HG02852 (cell line): ENCODE data around the gene NCKAP5.
"Not testable (repeated sequence)": the region's sequence is repeated elsewhere in the genome, so short reads cannot be mapped to it uniquely, and the experiment has no call there.

ENCODE experiments used
- ATAC-seq: cut with Tn5 transposase; IDR thresholded peaks from one replicate; pipeline ENCODE4 v1.9.1; 2021; ENCODE audit warnings: mild to moderate bottlenecking, moderate library complexity; ENCODE audit not compliant: unreplicated experiment

Gene NCKAP5

DNA sequence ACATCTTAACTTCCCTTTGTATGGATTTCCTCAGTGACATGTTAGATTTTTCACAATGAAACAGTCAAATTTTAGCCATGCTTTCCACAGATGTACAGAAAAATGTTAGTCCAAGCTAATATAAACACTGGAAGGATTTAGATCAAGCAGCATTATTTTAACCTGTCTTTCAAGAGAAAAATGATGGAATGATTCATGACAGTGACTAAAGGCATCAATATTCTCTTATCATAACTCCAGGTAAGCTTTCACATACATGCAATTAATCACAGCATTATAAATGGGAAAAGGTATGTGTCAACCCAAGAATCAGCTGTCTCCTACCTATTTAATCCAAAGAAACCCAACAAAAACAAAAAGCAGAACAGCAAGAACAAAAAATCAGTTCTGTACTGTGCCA, 92.7 kb downstream of the NCKAP5 start:
- no peak for ATAC-seq

DNA sequence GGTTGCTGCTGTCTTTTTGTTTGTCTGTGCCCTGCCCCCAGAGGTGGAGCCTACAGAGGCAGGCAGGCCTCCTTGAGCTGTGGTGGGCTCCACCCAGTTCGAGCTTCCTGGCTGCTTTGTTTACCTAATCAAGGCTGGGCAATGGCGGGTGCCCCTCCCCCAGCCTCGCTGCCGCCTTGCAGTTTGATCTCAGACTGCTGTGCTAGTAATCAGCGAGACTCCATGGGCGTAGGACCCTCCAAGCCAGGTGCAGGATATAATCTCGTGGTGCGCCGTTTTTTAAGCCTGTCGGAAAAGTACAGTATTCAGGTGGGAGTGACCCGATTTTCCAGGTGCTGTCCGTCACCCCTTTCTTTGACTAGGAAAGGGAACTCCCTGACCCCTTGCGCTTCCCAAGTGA, 97.8 kb downstream of the NCKAP5 start:
- ATAC-seq = not testable (repeated sequence)

DNA sequence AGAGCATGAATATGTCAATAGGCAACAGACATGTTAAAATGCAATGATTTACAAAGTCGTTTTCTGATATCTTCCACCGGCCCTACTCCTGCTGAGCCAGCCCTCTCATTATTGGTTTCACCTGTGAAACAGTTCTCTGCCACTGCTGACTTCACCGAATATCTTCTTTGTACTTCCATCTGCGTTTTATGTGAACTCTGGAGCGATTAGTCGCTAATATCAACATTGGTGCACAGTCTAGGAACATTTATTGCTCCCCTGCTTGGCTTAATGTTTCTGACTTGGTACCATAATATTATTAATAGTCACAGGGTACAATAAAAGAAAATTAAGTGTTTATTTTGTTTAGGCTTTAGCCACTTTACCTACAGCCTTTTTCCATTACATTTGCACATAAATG, 105.5 kb downstream of the NCKAP5 start:
- ATAC-seq = no peak

DNA sequence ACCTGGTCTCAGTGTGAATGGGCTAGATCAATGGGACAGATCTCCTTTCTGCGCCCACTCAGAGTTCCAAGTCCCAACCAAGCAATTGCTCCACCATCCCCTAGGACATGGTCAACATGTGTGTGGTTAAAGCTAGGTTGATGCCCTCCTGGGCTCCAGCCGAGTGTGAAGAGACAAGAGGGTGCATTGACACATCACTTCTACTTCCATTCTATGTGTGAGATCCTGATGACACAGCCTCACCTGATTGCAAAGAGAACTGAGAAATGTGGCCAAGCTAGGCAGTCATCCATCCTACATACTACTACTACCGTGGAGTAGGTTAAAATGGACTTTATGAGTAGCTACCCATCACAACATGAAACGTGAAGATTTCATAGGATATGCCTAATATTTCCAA, 106.8 kb downstream of the NCKAP5 start:
- no peak for ATAC-seq

DNA sequence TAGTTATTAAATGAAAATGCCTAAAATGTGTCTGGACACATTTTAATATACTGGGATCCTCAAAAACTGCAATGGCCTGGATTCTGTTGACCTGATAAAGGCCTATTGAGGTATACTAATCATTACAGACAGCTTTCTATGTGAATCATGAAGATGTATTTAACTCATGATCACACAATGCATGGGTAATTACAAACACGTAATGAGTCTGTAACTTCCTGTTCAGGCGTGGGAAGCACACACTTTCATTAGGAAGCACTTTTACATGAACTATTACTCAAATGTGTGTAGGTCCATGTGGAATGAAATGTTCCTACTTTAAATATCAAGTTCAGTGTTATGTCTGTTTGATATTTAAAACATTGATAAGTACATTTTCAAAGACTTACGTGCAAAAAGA, 108.7 kb downstream of the NCKAP5 start:
- ATAC-seq = no peak

DNA sequence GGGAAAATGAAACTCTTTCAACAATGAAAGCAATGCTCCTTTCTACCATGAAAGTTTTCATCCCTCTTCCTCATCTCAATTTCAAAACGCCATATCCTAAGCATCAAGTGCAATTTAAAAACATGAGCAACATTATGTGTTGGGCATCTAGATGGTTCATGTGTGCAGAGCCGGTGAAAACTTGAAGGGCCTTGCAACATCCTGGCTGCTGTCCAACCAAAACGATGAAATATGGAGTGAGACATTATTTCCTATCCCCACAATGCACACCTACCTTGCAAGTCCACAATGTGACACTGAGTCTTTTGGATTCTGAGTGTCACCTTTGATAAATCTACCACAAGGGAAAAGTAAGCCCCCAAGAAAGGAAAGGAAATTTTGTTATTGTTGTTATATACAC, 110.0 kb downstream of the NCKAP5 start:
- no peak for ATAC-seq

DNA sequence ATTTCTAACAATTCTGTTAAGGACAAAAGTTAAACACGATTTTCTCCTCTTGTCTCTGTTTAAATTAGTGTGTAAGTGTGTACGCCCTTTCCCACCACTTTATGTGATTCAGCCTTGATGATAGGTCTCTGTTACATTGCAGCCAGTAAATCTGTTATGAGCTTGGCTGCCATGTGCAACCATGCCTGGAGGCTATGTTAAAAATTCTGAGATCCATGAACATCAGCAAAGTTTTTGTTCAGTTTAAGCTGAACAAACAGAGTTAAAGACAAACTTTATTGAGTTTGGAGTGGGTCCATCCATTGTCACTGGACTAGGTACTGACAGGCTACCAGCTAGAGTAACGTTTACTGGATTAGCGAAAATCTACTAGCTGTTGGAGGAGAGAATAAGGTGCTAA, 110.4 kb downstream of the NCKAP5 start:
- ATAC-seq = no peak

- no peak for ATAC-seq
These were observed 111.3 kb downstream of the NCKAP5 start for GRCh38 chr2:133456971-133457370.

- no peak for ATAC-seq
These were observed 112.1 kb downstream of the NCKAP5 start for GRCh38 chr2:133456156-133456555.

GRCh38 chr2:133453032-133453431, 115.2 kb downstream of the NCKAP5 start:
- ATAC-seq = no peak

DNA sequence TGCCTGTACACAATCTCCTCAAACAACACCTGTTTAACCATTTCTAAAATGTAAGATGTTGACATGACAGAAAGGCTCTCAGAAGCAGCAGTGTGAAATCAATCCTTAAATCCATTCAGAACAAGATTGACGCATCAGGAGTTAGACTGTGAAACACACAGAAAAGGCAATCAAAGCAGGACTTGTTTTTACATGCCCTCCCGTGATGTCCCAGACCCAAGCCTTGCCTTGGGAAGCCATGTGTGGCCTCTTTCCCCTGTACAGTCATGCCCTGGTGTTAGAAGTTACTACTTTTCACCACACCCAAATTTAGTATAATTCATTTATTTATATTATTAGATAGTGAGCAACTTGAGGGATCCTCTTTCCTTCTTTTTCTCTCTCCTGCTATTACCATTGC, 115.7 kb downstream of the NCKAP5 start:
- no peak for ATAC-seq

- no peak for ATAC-seq
These were observed 116.1 kb downstream of the NCKAP5 start for GRCh38 chr2:133452146-133452545.

DNA sequence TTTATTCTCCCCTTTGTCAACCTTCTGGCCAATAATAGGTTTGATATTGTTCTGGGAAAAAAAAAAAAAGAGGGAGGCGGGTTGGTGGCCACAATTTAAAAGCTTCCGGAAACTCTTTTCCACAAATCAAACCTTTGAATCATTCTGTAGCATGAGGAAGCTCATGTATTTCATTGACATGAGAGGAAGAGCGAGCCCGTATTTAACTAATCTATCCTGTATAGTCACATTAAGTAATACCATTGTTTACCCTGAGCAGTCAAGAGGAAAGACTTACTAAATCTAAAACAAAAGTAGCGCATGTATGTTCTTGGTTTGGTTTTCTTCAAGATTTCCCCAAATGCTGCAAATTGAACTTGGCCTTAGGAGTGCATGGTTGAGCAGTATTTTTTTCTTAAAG, 120.1 kb downstream of the NCKAP5 start:
- ATAC-seq = no peak

- no peak for ATAC-seq
These were observed 121.0 kb downstream of the NCKAP5 start for GRCh38 chr2:133447303-133447702.

- ATAC-seq = no peak
These were observed 123.8 kb downstream of the NCKAP5 start for GRCh38 chr2:133444465-133444864.

GRCh38 chr2:133442393-133442792, 125.9 kb downstream of the NCKAP5 start:
- ATAC-seq = no peak

DNA sequence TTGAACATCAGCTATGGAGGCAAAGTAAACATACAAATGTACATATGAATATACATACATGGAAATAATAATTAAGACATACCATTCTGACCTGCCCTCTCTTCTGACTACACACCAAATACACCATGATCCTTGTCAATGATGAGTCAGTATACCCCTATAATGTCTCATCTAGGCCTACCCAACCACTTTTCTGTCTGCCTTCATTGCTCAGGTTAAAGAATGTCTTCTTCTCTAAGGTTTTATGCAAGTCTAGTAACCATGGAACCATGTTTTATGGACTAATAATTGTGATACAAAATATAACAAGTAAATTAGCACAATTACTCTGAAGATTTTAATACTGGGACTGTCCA, 128.7 kb downstream of the NCKAP5 start:
- ATAC-seq = no peak

DNA sequence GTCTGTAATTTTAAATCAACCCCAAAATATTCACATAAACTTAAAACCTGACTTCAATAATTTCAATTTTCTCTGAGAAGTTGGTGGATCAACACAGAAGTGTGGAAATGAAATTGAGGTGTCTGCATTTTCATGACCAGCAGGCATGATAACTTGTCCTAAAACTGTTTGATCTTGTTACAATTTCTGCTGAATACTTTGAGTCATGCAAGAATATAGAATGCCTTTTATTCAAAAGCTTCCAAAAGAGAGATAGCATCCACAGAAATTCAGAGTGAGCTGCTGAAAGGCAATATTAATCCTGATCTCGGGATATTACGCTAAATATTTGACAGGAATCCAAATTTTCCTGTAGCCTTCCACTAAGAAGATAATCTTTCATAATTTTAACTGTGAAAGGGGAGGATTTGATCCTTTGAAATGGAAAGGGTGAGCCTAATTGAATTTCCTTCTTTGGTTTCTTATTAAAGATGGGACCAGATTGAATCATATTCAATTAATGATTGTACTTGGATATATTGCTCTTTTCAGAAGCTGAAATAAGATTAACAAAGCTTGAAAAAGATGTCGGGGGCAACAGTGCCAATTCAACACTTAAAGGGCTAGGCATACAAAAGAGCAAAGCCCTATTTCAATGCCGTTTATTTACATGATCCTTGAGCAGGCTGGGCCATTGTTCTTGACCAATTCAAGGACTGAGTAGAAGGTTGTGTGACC, 129.3 kb downstream of the NCKAP5 start:
- ATAC-seq = no peak

GRCh38 chr2:133438026-133438425, 130.2 kb downstream of the NCKAP5 start:
- ATAC-seq = no peak

DNA sequence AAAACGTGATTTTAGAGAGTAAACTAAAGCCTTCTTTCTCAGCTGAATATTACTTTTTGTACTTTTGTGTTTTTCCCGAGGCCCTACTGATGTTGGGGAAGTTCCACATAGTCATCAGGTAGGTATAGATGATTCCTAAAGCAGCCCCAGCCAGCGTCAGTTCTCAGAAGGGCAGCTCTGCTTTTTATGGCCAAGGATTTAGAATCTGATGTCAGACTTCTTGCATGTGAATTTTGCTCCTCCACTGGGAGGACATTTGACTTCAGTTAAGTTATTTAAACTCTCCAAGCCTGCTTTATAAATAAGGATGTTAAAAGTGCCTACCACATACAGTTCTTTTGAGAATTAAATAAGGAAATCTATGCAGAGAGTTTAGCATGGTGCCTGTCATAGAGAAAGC, 130.8 kb downstream of the NCKAP5 start:
- no peak for ATAC-seq

- no peak for ATAC-seq
These were observed 133.1 kb downstream of the NCKAP5 start for GRCh38 chr2:133434959-133435668.
